ENCODE data around the gene TPCN1. TPM values are rescaled to one million over a fixed set of nuclear protein-coding genes. Genes with fewer than 3 reads are reported as not detected.
"Not testable (repeated sequence)": the region's sequence is repeated elsewhere in the genome, so short reads cannot be mapped to it uniquely, and the experiment has no call there.

The TPCN1 gene
- total RNA-seq, 2 experiments from 2014 or later = 13.7 to 16.1 TPM

DNA sequence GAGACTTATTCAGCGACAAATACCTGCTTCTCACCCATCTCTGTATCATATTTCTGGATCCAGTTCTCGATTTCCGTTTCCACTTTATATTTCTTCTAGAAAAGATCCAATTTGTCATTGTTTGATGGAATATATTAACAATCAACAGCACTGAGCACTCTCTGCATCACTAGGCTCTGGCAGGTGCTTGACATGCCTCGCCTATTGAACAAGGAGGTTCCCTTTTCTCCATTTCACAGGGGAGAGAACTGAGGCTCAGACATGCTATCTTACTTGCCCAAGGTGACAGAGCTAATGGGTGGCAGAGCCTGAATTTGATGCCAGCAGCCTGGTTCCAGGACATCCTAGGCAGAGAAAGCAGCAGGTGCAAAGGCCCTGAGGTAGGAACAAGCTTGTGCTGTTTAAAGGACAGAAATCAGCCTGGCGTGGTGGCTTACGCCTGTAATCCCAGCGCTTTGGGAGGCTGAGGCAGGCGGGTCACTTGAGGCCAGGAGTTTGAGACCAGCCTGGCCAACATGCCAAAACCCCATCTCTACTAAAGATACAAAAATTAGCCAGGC, 23.7 kb upstream of the TPCN1 start:
- H3K27ac Mint-ChIP-seq = no peak overlapping the region

DNA sequence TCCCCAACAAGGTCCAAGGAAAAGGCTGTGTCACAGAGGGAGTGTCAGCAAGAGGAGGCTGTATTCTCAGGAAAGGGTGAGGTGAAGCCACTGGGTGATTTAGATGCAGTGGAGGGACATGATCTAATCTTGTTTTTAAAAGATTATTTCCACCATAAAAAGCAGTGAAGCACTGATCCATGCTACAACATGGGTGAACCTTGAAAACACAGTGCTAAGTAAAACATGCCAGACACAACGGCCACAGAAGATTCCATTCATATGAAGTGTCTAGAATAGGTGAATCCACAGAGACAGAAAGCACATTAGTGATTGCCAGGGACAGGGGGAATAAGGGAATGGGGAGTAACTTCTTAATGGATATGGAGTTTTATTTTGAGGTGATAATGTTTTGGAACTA, 23.0 kb upstream of the TPCN1 start:
- H3K27ac Mint-ChIP-seq = no peak overlapping the region
- DNase-seq (no peak), ATAC-seq (no peak)
- H3K4me3 Mint-ChIP-seq = no peak overlapping the region
- no peaks in the 10 kb centered on the region for H3K9me3 Mint-ChIP-seq (ENCODE audit: insufficient read depth)
- ChIA-PET POLR2A (no interaction called here), CTCF (interaction anchor here (1.2 to 4.2 kb wide), 2 partner anchors 33 to 227 kb away, joined by 4 to 15 read pairs; no protein-coding TSS in a partner anchor)
- peaks cover 11% of the 10 kb centered on the region for H3K4me1 Mint-ChIP-seq (ENCODE audit: low read depth)
- peaks cover 3% of the 10 kb centered on the region for H3K36me3 Mint-ChIP-seq (ENCODE audit: low read depth)
- H3K27me3 Mint-ChIP-seq (ENCODE audit: low read depth) = no peaks in the 10 kb centered on the region

More for the DNA sequence above, 23.7 kb upstream of the TPCN1 start:
- ChIA-PET POLR2A (interaction anchor here (1.2 kb wide), 1 partner anchor 11 kb away, joined by 3 read pairs; no protein-coding TSS in a partner anchor), CTCF (interaction anchor here (0.6 to 4.2 kb wide), 5 partner anchors 10 to 270 kb away, joined by 3 to 15 read pairs (median 4); no protein-coding TSS in a partner anchor)
- peaks cover 11% of the 10 kb centered on the region for H3K4me1 Mint-ChIP-seq (ENCODE audit: low read depth)
- no peaks in the 10 kb centered on the region for H3K9me3 Mint-ChIP-seq (ENCODE audit: insufficient read depth)
- ATAC-seq (no peak), DNase-seq (no peak)
- no peaks in the 10 kb centered on the region for H3K27me3 Mint-ChIP-seq (ENCODE audit: low read depth)
- H3K4me3 Mint-ChIP-seq = no peak overlapping the region
- H3K36me3 Mint-ChIP-seq (ENCODE audit: low read depth) = peaks cover 3% of the 10 kb centered on the region

DNA sequence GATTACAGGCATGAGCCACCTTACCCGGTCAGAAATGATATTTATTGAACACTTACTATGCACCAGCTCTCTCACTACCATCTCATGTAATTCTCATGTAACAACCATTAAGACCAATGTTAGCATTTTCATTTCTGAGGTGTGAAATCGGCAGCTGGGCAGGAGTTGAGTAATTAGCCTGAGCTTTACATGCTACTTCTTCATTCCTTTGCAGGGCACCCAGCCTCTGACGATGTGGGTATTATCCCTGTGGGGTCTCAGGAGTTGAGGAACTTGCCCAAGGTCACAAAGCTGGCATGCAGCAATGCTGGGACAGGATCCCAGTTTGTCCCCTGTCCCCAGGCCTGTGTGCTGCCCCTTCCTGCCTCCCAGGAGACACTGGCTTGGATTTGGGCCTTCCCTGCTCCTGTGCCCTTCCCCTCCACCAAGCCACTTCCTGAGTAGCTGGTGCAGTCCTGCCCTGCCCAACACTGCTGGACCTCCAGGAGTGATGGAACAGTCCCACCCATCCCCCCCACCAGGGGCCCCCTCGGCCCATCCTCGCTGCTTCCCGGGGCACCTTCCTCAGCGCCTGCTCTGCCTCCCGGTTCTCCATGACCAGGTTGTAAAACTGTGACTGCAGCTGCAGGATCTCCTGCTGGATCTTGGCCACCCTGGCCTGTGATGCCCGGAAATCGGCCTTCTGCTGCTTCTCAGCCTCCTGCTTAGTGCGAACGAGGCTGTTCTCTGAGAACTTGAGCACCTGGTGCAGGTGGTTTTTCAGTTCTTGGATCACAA, 21.1 kb upstream of the TPCN1 start:
- ChIA-PET CTCF (interaction anchor here (1.3 to 4.2 kb wide), 3 partner anchors 15 to 225 kb away, joined by 3 to 15 read pairs (median 3); partner anchors contain the start of genes DDX54 and RITA1), POLR2A (interaction anchor here (0.5 to 0.6 kb wide), 2 partner anchors 37 to 58 kb away, joined by 4 to 5 read pairs; no protein-coding TSS in a partner anchor)
- Mint-ChIP-seq H3K27ac (no peak overlapping the region), H3K4me1 (ENCODE audit: low read depth) (peaks cover 14% of the 10 kb centered on the region), H3K9me3 (ENCODE audit: insufficient read depth) (no peaks in the 10 kb centered on the region), H3K27me3 (ENCODE audit: low read depth) (no peaks in the 10 kb centered on the region), H3K4me3 (no peak overlapping the region), H3K36me3 (ENCODE audit: low read depth) (no peaks in the 10 kb centered on the region)
- no peak for DNase-seq
- no peak for ATAC-seq

DNA sequence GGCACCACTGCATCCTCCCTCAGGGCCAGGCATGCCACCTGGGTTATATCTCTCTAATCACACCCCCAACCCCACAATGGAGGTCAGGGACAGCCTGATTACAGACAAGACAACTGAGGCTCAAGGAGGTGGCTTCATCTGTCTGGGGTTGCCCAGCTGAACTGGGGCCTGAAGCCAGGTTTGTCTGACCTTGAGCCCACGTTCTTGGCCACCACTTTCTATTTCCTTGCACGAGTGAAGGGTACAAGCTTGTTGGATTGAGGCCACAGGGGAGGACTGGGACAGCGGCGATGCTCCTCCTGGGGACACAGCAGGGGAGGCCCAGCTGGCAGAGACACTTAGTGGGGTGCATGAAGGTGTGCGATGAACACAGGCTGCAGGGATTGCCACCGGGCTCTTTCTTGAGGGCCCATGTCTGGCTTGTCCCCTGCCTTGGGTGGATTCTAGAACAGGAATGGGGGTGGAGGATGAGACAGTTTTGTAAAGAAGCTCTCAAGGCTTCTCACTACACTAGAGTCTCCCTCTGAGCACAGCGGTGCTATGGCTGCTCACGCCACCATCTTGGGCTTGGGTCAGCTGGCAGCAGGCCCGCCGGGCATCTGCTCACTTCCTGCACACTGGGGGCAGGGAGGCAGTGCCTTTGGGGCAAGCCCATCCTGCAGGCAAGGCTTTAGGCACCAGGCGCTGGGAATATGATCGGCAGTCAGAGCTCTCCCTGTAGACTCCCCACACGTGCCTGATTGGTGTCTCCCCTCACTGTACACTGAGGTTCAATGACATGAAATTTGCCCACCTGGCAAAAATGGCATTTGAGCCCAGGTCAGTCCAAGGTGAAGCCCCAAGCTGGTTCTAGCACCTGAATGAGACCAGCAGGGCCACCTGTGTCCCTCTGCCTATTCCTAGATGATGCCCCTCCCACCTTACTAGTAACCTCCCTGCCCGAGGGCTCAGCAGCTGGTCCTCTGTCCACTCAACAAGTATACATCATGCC, 19.8 kb upstream of the TPCN1 start:
- peaks cover 4% of the 10 kb centered on the region for H3K36me3 Mint-ChIP-seq (ENCODE audit: low read depth)
- no peak overlapping the region for H3K4me3 Mint-ChIP-seq
- CTCF ChIA-PET = interaction anchor here (1.2 to 1.3 kb wide), 2 partner anchors 9 to 16 kb away, joined by 3 read pairs; partner anchors contain the start of genes DDX54 and RITA1
- POLR2A ChIA-PET = no interaction called here
- H3K9me3 Mint-ChIP-seq (ENCODE audit: insufficient read depth) = no peaks in the 10 kb centered on the region
- H3K27me3 Mint-ChIP-seq (ENCODE audit: low read depth) = no peaks in the 10 kb centered on the region
- no peak for ATAC-seq
- no peak for DNase-seq
- H3K4me1 Mint-ChIP-seq (ENCODE audit: low read depth) = peaks cover 18% of the 10 kb centered on the region
- no peak overlapping the region for H3K27ac Mint-ChIP-seq

DNA sequence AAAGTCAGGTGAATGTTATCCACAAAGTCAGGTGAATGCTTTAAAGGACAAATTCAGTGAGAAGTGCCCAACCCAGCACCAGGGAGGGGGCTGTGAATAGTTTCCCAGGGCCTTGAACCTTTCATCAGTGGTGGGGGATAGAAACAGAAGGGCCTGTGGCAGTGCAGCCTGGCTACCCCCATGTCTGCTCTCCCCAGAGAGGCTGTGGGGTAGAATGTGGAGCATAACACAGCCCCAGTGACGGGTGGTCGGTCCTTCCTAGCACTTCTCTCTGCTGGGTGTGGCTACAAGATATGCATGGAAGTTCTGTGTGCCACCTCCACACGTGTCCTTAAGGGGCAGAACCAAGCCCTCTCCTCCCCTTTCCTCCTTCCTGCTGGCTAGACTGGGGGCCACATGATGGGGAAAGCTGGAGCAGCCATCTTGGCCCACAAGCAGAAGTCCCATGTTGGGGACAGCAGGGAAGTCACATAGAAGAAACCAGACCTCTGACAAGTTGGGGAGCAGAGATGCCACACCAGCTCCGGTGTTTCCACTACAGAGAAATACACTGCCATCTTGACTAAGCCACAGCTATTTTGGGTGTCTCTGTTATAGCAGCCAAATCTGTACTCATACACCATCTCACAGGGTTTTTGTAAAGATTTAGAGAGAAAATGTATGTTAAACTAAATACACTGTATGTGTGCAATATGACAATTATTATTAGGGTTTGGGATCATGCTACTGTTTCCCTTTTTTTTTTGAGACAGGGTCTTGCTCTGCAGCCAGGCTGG, 18.8 kb upstream of the TPCN1 start:
- peaks cover 4% of the 10 kb centered on the region for H3K36me3 Mint-ChIP-seq (ENCODE audit: low read depth)
- H3K9me3 Mint-ChIP-seq (ENCODE audit: insufficient read depth) = no peaks in the 10 kb centered on the region
- no peak for ATAC-seq
- ChIA-PET POLR2A (no interaction called here), CTCF (interaction anchor here (1.2 to 2.4 kb wide), 2 partner anchors 8 to 30 kb away, joined by 3 to 13 read pairs; no protein-coding TSS in a partner anchor)
- no peak overlapping the region for H3K4me3 Mint-ChIP-seq
- DNase-seq = no peak
- H3K4me1 Mint-ChIP-seq (ENCODE audit: low read depth) = peaks cover 23% of the 10 kb centered on the region
- H3K27ac Mint-ChIP-seq = no peak overlapping the region
- H3K27me3 Mint-ChIP-seq (ENCODE audit: low read depth) = no peaks in the 10 kb centered on the region

DNA sequence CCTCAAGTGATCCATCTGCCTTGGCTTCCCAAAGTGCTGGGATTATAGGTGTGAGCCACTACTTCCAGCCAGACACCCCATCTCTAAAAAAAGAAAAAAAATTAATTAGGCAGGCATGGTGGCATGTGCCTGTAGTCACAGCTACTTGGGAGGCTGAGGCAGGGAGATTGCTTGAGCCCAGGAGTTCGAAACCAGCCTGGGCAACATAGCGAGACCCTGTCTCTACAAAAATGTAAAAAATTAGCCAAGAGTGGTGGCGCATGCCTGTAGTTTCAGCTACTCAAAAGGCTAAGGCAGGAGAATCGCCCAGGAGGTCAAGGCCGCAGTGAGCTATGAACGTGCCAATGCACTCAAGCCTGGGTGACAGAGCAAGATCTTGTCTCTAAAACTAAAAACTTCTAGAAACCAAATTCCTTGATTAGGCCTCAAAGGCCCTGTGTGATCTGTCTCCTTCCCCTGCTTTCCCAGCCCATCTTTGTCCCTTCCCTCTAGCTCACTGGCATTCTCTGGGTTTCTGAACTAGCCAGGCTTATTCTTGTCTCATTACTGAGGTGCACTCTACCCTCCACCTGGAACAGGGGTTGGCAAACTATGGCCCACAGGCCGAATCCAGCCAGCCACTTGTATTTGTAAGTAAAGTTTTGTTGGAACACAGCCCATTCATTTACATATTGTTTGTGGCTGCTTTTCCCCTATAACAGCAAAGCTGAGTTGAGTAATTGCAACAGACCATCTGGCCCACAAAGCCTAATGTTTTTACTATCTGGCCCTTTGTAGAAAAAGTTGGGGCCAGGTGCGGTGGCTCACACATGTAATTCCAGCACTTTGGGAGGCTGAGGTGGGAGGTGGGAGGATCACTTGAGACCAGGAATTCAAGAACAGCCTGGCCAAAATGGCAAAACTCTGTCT, 17.2 kb upstream of the TPCN1 start:
- CTCF ChIA-PET = interaction anchor here (0.8 to 2.4 kb wide), 4 partner anchors 20 to 53 kb away, joined by 3 to 13 read pairs (median 3); no protein-coding TSS in a partner anchor
- no peak for ATAC-seq
- Mint-ChIP-seq H3K36me3 (ENCODE audit: low read depth) (peaks cover 4% of the 10 kb centered on the region), H3K4me3 (no peak overlapping the region), H3K27ac (no peak overlapping the region), H3K27me3 (ENCODE audit: low read depth) (no peaks in the 10 kb centered on the region), H3K9me3 (ENCODE audit: insufficient read depth) (no peaks in the 10 kb centered on the region), H3K4me1 (ENCODE audit: low read depth) (peaks cover 38% of the 10 kb centered on the region)
- no peak for DNase-seq
- POLR2A ChIA-PET = interaction anchor here (0.6 to 1.8 kb wide), 4 partner anchors 17 to 141 kb away, joined by 3 to 6 read pairs (median 4); no protein-coding TSS in a partner anchor

DNA sequence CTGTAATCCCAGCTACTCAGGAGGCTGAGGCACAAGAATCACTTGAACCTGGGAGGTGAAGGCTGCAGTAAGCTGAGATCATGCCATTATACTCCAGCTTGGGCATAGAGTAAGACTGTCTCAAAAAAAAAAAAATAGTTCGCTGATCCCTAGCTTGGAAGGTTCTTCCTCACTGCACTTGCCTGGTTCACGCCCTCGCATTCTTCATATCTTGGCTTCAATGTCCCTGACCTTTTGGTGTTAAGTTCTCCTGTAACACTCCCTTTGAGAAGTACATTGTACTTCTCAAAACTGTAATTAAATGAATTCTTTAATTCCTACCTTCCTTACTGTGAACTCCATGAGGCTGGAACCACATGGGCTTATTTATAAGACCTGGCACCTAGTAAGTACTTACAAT, 16.5 kb upstream of the TPCN1 start:
- DNase-seq (no peak), ATAC-seq (no peak)
- ChIA-PET POLR2A (interaction anchor here (0.6 to 1.8 kb wide), 4 partner anchors 18 to 140 kb away, joined by 3 to 6 read pairs (median 4); no protein-coding TSS in a partner anchor), CTCF (interaction anchor here (1.0 to 2.4 kb wide), 2 partner anchors 19 to 28 kb away, joined by 3 to 13 read pairs; no protein-coding TSS in a partner anchor)
- Mint-ChIP-seq H3K27ac (no peak overlapping the region), H3K36me3 (ENCODE audit: low read depth) (peaks cover 4% of the 10 kb centered on the region), H3K4me1 (ENCODE audit: low read depth) (peaks cover 45% of the 10 kb centered on the region), H3K9me3 (ENCODE audit: insufficient read depth) (no peaks in the 10 kb centered on the region), H3K4me3 (no peak overlapping the region), H3K27me3 (ENCODE audit: low read depth) (no peaks in the 10 kb centered on the region)

DNA sequence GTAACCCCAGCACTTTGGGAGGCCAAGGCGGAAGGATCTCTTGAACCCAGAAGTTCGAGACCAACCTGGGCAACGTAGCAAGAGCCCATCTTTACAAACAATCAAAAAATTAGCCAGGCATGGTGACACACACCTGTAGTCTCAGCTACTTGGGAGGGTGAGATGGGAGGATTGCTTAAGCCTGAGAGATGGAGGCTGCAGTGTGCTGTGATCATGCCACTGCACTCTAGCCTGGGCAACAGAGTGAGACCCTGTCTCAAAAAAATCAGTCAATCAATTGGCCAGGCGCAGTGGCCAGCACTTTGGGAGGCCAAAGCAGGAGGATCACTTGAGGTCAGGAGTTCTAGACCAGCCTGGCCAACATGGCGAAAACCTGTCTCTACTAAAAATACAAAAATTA, 14.5 kb upstream of the TPCN1 start:
- not testable (repeated sequence) for H3K4me3 Mint-ChIP-seq; DNase-seq; H3K9me3 Mint-ChIP-seq (ENCODE audit: insufficient read depth); H3K27me3 Mint-ChIP-seq (ENCODE audit: low read depth); ATAC-seq; H3K36me3 Mint-ChIP-seq (ENCODE audit: low read depth)
- Mint-ChIP-seq H3K4me1 (ENCODE audit: low read depth) (peaks cover 62% of the 10 kb centered on the region), H3K27ac (peak overlapping the region; percentile 46)
- CTCF ChIA-PET = interaction anchor here (1.1 to 2.1 kb wide), 3 partner anchors 10 to 16 kb away, joined by 4 to 17 read pairs (median 4); partner anchors contain the start of gene TPCN1
- POLR2A ChIA-PET = interaction anchor here (1.2 kb wide), 1 partner anchor 55 kb away, joined by 5 read pairs; no protein-coding TSS in a partner anchor

DNA sequence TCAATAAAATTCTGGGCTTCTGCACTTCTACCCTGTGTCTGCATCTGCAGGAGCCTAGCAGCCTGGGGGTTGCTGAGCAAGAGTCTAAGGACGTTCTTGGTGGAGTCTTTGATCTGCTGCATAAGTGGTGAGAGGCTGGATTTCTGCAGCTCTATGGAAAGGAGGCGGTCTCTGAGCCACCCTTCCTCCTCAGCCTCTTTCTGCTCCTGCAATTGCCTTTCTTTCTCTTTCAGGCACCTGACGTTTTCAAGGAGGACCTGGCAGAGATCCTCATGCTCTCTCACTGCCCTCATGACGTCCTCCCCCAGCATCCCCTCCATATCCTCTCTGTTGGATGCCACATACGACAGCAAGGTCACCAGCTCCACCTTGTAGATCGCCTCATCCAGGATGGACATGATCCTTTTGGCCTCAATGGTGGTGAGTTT, 13.6 kb upstream of the TPCN1 start:
- ChIA-PET CTCF (interaction anchor here (1.1 to 2.1 kb wide), 7 partner anchors 10 to 33 kb away, joined by 3 to 17 read pairs (median 4); partner anchors contain the start of gene TPCN1), POLR2A (interaction anchor here (1.0 to 1.7 kb wide), 5 partner anchors 10 to 229 kb away, joined by 3 to 22 read pairs (median 5); partner anchors contain the start of genes OAS2 and TPCN1)
- Mint-ChIP-seq H3K27me3 (ENCODE audit: low read depth) (no peaks in the 10 kb centered on the region), H3K9me3 (ENCODE audit: insufficient read depth) (no peaks in the 10 kb centered on the region), H3K27ac (peak overlapping the region; percentile 93), H3K4me3 (peak overlapping the region; percentile 56), H3K36me3 (ENCODE audit: low read depth) (peaks cover 8% of the 10 kb centered on the region), H3K4me1 (ENCODE audit: low read depth) (peaks cover 63% of the 10 kb centered on the region)
- ATAC-seq (peak; percentile 42), DNase-seq (peak; percentile 45)
